GM19240 (cell line): ENCODE measurements around the gene NPNT.
"Not testable (repeated sequence)": the region's sequence is repeated elsewhere in the genome, so short reads cannot be mapped to it uniquely, and the experiment has no call there.

Source experiments
- DNase-seq: peaks from one replicate; pipeline ENCODE4 v3.0.0; 2011; ENCODE audit warnings: low spot score; ENCODE audit not compliant: insufficient read length

Gene NPNT

DNA sequence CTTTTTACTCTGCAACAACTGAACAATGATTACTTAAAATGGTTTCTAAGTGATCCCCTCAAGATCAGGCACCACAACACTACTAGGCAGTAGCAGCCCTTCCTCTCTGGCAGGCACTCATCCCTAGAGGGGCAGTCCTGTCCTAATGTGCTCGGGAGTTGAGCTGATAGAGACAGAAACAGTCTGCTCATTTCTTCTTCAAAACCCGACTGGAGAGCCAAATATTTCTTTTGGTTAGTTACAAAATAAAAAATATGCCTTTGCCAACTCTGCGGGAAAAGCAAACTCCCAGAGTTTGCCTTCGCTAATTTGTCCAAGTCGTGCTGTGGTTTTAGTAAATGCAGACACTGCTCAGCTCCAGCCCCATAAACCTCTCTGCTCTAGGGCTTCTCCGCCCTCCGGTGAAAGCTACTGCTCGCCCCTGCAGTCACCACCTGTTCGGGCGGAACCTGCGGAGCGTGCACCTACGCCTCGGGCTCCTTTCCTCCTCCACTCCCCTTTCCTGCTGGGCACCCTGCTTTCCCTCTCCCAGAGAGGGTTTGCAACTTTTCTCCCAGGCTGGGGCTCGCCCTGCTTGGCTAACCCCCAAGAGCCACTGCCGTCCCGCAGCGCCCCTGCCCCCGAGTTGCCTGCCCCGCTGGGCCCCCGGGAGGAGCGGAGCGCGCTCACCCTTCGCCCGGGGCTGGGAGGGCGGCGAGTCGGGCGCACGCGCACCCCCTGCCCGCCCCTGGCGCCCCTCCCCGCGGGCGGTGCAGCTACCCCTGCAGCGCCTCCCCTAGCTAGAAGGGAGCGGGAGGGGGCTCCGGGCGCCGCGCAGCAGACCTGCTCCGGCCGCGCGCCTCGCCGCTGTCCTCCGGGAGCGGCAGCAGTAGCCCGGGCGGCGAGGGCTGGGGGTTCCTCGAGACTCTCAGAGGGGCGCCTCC is at the start of gene NPNT:
Gene NPNT (plus strand): TSS at position 812 of the 923 bp plus-strand sequence. CDS start 182 bp downstream, outside the sequence.
- no peak for DNase-seq

DNA sequence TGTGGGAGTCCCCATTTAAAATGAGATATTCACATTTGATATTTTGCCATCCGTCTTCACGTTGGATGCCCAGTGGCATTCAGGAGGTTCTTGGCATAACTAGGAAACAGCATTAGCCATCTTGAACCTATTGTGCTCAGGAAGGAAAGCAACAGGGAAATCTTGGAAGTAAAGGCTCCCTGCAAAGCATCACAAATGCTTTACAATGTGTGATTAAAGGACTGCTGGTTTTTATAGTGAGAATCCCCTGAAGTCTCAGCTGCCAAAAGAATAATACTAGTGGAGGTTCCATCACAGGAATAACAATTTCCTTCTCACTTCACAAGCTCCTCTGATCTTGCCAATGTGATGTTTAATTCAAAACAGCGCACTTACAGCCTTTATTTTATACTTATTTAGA is 49.7 kb upstream of the NPNT start:
- no peak for DNase-seq

- not testable (repeated sequence) for DNase-seq
These were observed 46.9 kb upstream of the NPNT start for GRCh38 chr4:105848359-105848758.

- no peak for DNase-seq
These were observed 44.1 kb upstream of the NPNT start for GRCh38 chr4:105851196-105851595.

DNA sequence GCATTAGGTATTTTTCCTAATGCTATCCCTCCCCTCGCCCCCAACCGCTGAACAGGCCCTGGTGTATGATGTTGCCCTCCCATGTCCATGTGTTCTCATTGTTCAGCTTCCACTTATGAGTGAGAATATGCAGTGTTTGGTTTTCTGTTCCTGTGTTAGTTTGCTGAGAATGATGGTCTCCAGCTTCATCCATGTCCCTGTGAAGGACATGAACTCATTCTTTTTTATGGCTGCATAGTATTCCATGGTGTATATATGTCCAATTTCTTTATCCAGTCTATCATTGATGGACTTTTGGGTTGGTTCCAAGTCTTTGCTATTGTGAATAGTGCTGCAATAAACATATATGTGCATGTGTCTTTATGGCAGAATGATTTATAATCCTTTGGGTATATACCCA is 43.0 kb upstream of the NPNT start:
- DNase-seq, result not testable (repeated sequence)

GRCh38 chr4:105858466-105859040 is 36.7 kb upstream of the NPNT start:
- no peak for DNase-seq

- no peak for DNase-seq
These were observed 36.0 kb upstream of the NPNT start for GRCh38 chr4:105859233-105859632.

GRCh38 chr4:105870963-105871362 is 24.3 kb upstream of the NPNT start:
- no peak for DNase-seq

DNA sequence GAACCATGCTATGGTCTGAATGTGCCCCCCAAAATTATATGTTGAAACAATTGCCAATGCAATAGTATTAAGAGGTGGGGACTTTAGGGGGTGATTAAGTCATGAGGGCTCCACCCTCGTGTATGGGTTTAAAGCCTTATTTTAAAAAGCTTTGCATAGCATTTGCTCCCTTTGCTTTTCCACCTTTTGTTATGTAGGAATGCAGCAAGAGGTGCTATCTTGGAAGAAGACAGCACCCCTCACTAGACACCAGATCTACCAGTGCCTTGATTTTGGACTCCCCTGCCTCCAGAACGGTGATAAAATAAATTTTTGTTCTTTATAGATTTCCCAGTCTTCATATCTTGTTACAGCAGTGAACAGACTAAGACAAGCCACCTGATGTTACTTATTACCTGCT is 23.3 kb upstream of the NPNT start:
- DNase-seq, result no peak

- no peak for DNase-seq
These were observed 20.0 kb upstream of the NPNT start for GRCh38 chr4:105875233-105875632.

DNA sequence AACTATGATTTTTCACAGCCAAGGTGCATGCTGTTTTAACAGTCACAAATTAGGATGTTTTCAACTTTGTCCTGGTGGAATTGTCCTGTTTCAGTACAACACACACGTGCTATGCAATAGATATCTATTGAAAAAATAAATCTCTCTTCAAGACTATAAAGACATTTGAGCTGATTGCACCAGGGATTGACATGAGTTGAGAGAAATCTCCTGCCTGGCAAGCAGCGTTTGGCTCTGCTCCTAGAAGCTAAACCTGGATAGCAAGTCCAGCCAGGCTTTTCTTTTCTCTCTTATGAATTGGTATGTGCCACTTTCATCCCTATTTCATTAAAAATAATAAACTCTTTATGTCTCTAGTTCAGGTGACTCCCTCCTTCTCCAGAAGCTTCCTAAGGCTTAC is 16.6 kb upstream of the NPNT start:
- no peak for DNase-seq

DNA sequence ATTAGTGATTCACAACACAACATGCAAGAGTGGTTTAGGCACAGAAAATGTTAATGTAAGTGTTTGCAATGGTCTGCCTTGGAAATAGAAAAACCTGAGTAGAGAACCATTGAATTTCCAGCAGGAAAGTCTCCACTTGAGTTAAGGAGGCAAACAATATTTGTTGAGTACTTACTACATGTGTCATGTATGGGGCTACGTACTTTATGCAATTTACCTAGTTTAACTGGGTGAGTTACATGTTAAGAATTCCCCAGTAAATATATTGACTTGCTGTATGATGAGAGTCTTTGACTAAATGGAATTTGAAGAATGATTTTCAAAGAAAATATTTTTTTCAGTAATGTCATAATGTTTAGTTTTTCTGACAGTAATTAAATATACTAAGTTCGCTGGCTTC is 7.8 kb upstream of the NPNT start:
- no peak for DNase-seq

- DNase-seq, result no peak
These were observed 551 bp downstream of the NPNT start for GRCh38 chr4:105895583-105896460.

- DNase-seq, result no peak
These were observed 1.2 kb downstream of the NPNT start for GRCh38 chr4:105896461-105896942.

DNA sequence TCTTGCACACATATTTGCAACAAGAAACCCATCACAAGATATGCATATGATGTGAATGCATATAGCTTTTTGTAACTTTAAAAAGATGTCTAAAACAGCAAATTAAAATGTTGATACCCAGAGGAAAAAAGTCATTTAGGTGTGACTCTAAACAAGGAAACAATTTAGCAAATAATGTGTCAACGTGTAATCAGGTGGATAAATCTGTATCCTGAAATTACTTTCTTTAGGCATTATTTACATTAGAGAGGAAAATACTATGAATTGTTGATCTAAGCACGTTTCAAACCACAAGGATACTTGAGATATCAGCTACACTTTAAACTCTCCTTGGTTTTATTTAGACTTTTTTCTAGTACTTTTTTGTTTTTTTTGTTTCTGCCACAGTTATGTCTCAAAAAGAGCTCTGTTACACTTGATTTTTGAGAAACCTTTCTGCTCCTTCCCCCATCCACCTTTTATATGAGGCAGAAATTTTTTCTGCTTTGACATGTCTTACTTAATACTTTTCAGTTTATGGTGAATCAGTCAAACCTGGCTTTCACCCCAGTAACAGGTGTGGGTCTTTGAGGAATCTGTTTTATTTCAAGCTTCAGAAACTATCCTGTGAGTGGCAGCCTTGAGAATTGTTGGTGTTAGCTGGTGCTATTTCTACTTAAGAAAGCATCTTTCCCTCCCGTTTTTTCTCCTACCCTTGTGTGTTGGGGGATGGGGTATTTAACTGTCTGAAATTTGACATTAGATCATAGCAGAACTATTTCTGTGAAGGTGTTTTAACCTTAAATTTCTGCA is 1.9 kb downstream of the NPNT start:
- DNase-seq, result no peak

DNA sequence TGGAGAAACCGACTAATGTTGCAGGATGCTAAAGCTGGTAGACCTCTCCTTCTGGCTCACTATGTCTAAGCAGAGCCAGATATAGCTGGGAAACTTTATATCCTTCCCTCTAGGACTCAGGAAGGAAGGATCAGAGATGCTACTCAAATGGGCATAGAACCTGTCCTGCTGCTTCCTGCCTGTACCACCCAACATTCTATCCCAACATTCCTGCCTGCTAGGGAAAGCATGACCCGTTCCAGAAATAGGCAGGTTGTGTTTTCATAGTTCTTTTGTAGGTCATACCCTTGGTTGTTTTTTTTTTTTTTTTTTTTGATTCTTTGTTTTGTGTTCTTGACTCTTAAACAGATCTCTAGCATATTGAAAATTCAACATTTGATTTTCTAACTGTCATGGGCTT is 5.3 kb downstream of the NPNT start:
- no peak for DNase-seq

DNA sequence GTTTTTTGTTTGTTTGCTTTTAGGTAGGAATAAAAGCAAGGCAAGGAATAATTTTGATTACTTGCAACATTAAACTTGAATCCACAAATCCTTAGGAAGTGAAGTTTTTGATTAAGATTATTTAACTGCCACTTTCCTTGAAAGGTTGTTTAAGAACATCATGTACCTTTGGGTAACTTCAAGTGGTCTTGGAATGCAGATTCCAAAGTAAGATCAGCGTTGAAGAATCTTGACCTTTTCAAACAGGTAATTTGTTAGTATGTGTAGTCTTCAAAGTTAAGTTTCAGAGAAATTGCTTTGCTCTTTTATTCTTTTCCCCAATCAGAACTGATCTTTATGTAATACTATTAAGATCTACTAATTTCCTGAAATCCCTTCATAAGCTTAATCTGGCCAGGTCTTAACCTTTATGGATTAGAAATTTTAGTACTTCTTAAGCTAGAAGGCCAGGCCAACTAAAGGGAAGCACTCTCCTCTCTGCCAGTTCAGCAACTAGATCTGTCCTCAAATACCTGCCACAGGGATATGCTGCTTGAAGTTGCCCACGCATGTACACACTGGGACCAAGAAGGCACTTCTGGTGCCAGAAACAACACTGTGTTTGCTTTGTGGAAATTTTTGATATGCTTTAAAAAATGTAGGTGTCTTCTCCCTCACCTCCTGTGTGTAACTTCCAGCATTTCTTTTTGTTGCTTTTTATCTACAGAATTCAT is 7.4 kb downstream of the NPNT start:
- DNase-seq, result no peak

DNA sequence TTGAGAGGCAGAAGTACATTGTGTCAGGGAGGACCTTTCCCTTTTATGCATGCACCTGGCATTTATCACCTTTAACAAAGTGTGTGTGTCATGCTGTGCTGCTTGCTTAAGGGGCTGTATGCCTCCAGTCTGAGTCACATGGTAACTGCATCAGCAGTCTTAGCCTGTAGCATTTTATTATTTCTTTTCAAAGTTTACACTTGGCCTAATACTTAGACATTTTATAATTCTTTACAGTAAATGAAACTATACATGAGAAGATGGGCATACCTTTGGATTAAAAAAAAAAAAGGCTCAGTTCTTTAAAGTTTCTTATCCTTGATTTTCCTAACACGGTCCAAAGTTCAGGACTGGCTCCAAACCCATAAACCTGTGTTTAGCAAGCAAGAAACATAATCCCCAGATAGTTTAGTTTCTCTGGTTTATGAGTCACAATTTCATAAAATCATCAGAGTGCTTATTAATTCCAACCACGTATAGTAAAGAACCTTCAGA is 14.6 kb downstream of the NPNT start:
- no peak for DNase-seq

DNA sequence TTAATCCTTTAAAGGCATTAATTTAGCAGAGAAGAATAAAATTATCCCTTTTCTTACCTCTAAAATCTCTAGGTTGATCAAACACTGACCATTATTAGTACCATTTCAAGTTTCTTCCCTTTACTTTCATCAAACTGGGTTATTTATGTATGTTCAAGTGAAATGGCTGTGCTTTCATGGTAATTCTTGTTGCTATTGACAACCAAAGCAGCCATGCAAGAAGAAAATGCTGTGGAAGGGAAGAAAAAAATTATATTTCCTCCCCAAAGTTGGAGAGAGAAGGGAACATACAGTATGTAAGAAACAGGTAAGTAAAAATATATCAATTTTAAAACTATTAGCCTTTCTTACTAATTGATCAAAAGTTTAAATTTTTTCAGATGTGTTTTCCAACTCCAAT is 16.2 kb downstream of the NPNT start:
- no peak for DNase-seq

DNA sequence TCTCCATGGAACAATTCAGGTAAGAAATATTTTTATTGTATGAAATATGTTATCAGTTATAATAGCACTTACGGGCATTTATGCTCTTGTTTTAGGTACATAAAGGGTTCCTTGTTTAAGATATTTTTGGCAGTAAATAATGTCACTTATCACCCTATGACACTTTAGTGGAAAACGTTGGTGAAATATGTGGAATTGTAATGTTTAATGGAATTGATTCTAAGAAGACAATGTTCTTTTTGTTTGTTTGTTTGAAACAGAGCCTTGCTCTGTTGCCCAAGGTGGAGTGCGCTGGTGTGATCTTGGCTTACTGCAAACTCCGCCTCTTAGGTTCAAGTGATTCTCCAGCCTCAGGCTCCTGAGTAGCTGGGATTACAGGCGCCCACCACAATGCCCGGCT is 17.4 kb downstream of the NPNT start:
- DNase-seq, result no peak
